Embryonic facial prominence (tissue), 1 donor: ENCODE data around the gene ZBTB32.
"Not testable (repeated sequence)": the region's sequence is repeated elsewhere in the genome, so short reads cannot be mapped to it uniquely, and the experiment has no call there.

Source experiments
- DNase-seq: peaks from one replicate; pipeline ENCODE4 v3.0.0-alpha.2; 2016; ENCODE audit errors: extremely low spot score

Gene ZBTB32

DNA sequence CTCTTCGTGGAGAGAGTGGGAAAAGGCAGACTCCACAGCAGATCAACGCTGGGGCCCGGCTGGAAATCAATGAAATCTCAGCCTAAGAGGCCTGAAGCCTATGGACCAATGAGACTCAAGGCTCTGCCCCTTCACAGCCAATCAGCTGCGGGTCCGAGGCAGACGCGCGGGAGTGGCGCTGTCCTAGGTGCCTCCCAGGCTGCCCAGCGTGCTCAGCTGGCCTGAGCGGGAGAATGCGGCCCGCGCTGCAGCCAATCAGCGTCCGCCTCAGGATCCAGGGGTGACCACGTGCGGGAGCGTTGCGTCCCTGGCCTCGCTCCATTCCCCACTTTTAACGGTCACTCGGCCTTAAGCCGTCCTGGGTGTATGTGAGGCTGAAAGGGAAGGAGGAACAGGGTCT is at the start of gene ZBTB32:
TSS of gene ZBTB32 (plus strand) at position 341 of the 400 bp plus-strand sequence. CDS start 10,069 bp downstream, outside the sequence.
- DNase-seq, result no peak

GRCh38 chr19:35654828-35655227 is 49.5 kb upstream of the ZBTB32 start:
- DNase-seq, result not testable (repeated sequence)

GRCh38 chr19:35655600-35655999 is 48.8 kb upstream of the ZBTB32 start:
- no peak for DNase-seq

DNA sequence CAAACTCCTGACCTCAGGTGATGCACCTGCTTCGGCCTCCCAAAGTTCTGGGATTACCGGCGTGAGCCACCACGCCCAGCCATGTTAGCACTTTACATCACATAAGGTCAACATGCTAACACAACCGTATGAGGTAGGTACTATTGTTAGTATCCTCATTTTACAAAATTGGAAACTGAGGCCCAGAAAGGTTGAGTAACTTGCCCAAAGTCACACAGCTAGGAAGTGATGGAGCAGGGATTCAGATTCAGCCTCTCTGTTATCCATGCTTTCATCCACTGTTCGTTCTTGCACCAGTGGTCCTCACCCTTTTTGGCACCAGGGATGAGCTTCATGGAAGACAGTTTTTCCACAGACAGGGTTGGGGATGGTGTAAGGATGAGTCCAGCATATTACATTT is 47.7 kb upstream of the ZBTB32 start:
- no peak for DNase-seq

DNA sequence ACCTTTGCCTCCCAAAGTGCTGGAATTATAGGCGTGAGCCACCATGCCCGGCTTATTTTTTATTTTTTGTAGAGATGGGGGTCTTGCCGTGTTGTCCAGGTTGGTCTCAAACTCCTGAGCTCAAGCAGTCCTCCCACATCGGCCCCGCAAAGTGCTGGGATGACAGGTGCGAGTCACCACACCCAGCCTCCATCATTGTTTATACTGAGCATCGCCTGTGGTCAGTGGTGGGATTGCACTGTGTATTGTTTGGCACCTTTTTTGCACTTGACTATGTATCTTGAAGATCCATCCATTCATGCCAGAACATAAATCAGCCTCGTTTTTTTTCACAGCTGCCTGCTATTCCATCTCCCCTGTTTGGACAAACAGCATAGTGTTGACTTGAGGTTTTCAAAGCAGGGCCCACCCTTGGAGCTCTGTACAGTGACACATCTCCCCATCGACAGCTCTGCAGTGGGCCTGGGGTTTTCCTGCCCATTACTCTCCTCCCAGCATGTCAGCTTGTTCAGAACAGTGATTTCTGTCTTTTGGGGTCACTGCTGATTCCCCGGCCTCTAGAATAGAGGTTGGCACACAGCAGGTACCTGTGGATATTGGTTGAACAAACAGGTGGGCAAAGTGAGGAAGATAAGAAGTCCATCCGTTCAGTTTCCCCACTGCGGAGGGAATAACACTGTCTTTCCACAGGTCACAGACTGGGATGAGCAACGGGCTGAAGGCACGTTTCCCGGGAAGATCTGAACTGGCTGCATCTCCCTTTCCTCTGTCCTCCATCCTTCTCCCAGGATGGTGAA is 46.3 kb upstream of the ZBTB32 start:
- DNase-seq, result no peak

- DNase-seq, result no peak
Measured at GRCh38 chr19:35661995-35662340, 42.4 kb upstream of the ZBTB32 start.

DNA sequence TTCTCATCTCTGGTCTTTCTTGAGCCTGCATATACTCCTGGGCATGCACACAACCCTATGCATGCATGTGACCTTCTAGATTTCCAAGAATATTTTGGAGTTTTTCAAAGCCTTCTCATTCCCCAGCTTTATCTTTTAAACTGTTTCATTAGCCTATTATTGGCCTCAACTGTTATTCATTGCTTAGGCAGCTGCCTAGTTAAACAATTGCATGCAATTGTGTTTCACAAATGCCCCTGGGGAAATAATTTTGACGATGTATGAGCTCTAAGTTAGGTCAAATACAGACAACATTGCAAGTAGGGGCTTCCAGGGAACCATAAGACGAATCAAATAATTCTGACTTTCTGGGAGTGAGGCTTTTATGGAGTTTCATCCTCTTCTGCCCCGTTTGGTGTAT is 40.4 kb upstream of the ZBTB32 start:
- no peak for DNase-seq

- no peak for DNase-seq
Measured at GRCh38 chr19:35665157-35665556, 39.2 kb upstream of the ZBTB32 start.

- no peak for DNase-seq
Measured at GRCh38 chr19:35665604-35666003, 38.8 kb upstream of the ZBTB32 start.

- DNase-seq, result no peak
Measured at GRCh38 chr19:35666251-35666913, 38.0 kb upstream of the ZBTB32 start, which contains the start of gene UPK1A. Gene UPK1A, plus strand, starts transcription at chr19:35666517. Its CDS starts 296 bp downstream, at chr19:35666813.

GRCh38 chr19:35669566-35669965 is 34.8 kb upstream of the ZBTB32 start:
- no peak for DNase-seq

GRCh38 chr19:35669974-35670373 is 34.4 kb upstream of the ZBTB32 start:
- DNase-seq, result no peak

DNA sequence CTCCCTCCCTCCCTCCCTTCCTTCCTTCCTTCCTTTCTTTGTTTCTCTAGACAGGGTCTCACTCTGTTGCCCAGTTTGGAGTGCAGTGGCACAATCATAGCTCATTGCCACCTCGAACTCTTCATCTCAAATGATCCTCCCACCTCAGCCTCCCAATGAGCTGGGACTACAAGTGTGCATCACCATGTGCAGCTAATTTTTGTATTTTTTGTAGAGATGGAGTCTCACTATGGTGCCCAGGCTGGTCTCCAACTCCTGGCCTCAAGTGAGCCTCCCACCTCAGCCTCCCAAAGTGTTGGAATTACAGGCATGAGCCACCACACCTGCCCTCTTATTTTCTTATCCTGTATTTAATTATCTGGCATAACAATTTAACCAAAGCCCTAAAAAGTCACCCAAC is 33.7 kb upstream of the ZBTB32 start:
- DNase-seq, result no peak

GRCh38 chr19:35671818-35672217 is 32.5 kb upstream of the ZBTB32 start:
- DNase-seq, result no peak

- no peak for DNase-seq
Measured at GRCh38 chr19:35673121-35673804, 31.1 kb upstream of the ZBTB32 start.

GRCh38 chr19:35675589-35676140 is 28.7 kb upstream of the ZBTB32 start:
- DNase-seq, result no peak

DNA sequence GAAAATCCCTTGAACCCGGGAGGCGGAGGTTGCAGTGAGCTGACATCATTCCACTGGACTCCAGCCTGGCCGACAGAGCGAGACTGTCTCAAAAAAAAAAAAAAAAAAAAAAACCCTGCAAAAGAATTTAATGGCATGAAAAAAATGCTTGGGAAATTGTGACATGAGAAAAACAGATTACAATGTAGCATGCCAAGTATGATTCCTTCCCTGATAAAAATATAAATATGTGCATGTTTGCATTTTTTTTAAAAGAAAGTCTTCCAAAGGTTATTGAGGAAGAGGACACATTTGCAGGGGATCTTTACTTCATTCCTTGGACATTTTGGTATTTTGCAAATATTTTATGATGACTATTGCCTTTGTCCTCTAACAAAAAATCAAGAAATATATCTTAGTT is 14.5 kb upstream of the ZBTB32 start:
- DNase-seq, result no peak

DNA sequence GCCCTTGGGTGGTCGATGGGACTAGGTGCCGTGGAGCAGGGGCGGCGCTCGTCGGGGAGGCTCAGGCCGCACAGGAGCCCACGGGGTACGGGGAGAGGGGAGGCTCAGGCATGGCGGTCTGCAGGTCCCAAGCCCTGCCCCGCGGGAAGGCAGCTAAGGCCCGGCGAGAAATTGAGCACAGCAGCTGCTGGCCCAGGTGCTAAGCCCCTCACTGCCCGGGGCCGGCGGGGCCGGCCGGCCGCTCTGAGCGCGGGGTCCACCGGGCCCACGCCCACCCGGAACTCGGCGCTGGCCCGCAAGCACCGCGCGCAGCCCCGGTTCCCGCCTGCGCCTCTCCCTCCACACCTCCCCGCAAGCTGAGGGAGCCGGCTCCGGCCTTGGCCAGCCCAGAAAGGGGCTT is 13.3 kb upstream of the ZBTB32 start:
- DNase-seq, result not testable (repeated sequence)

DNA sequence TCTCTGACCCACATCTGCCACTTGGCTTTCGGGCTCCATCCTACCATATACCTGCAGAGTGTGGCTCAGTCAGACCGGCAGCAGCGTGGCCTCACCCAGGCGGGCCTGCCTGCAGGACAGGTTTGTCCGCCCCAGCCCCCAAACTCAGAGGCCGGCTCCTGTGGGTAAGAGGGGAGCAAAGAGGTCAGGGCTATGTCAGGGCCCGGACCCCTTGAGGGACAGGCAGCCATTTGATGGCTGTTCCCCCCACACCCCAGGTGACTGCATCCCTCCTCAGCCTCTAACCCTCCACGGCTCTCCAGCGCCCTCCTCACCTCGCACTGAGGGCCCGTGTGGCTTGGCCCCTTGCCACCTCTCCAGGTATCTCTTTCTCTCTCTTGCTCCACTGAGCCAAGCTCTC is 12.3 kb upstream of the ZBTB32 start:
- no peak for DNase-seq

- DNase-seq, result no peak
Measured at GRCh38 chr19:35693422-35693821, 10.9 kb upstream of the ZBTB32 start.

DNA sequence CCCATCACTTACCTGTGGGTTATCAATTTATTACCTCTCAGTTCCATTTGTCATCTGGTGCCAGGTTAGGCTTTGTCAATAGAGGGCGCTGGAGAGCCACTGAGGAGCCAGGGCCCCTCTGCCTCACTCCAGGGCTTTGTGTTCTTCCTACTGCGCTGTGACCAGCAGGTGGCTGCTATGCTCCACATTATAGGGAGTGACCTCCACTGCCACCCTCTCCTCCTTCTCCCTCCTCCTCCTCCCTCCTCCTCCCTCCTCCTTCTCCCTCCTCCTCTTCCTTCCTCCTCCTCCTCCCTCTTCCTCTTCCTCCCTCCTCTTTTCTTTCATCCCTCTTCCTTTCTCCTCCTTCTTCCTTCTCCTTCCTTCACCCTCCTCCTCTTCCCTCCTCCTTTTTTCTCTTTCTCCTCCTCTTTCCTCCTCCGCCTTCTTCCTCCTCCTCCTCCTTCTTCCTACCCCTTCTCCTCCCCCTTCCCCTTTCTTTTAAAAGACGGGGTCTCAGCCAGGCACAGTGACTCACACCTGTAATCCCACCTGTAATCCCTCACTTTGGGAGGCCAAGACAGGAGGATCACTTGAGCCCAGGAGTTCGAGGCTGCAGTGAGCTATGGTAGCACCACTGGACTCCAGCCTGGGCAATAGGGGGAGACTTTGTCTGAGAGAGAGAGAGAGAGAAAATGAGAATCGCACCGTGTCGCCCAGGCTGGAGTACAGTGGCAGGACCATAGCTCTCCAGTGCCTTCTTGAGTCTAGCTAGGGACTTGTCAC is 10.3 kb upstream of the ZBTB32 start:
- no peak for DNase-seq
